MCF 10A (cell line): Measurements from ENCODE around the gene HPCAL4. TPM values are rescaled to one million over a fixed set of nuclear protein-coding genes. Genes with fewer than 3 reads are reported as not detected.

Experiments
- BruUV-seq: library from RNA; stranded (reverse); fragments of 400-500 nt; replicated peaks from 2 replicates; lab custom pipeline; 2021; lab: Mats Ljungman, UMichigan
- CTCF ChIA-PET: fragments of 300-600 bp; sonication (Branson Sonifier 250); formaldehyde crosslinking; extraction: SDS; loops from one replicate; lab custom pipeline; 2021; ENCODE audit warnings: antibody characterized with exemption, inconsistent platforms; lab: Yijun Ruan, JAX
- POLR2A ChIA-PET: fragments of 300-600, 350-650 bp; sonication (Branson Sonifier 250); formaldehyde crosslinking; extraction: SDS; loops from one replicate; lab custom pipeline; 2020; ENCODE audit warnings: antibody characterized with exemption, inconsistent platforms; lab: Yijun Ruan, JAX
- DNase-seq: peaks from one replicate; pipeline ENCODE4 v3.0.0-alpha.2; 2018; ENCODE audit not compliant: unreplicated experiment
- H3K27ac Mint-ChIP-seq: one replicate; pipeline ENCODE4 v1.8.0; 2022; ENCODE audit warnings: mild to moderate bottlenecking, low read depth, mixed read lengths; ENCODE audit not compliant: unreplicated experiment
- H3K27me3 Mint-ChIP-seq: one replicate; pipeline ENCODE4 v1.8.0; 2022; ENCODE audit warnings: mixed read lengths; ENCODE audit not compliant: insufficient read depth, unreplicated experiment
- H3K36me3 Mint-ChIP-seq: one replicate; pipeline ENCODE4 v1.8.0; 2022; ENCODE audit warnings: mild to moderate bottlenecking, moderate library complexity, mixed read lengths; ENCODE audit not compliant: insufficient read depth, unreplicated experiment
- H3K4me1 Mint-ChIP-seq: one replicate; pipeline ENCODE4 v1.8.0; 2022; ENCODE audit warnings: mixed read lengths; ENCODE audit not compliant: insufficient read depth, unreplicated experiment
- H3K4me3 Mint-ChIP-seq: one replicate; pipeline ENCODE4 v1.8.0; 2022; ENCODE audit warnings: mild to moderate bottlenecking, moderate library complexity, mixed read lengths; ENCODE audit not compliant: unreplicated experiment
- H3K9me3 Mint-ChIP-seq: one replicate; pipeline ENCODE4 v1.8.0; 2022; ENCODE audit warnings: mixed read lengths; ENCODE audit not compliant: unreplicated experiment
- intact Hi-C: fragments of 100-400 bp; cut with micrococcal nuclease; formaldehyde crosslinking; loops from 2 replicates; pipeline ENCODE4 v1.14.1; 2022
- total RNA-seq: library from RNA; stranded (reverse); gene quantifications from 2 replicates; pipeline ENCODE4 v1.2.3, GENCODE V29; 2022
- TF ChIP-seq, protein P1 (sequence below): fragments of 200-600 bp; IDR thresholded peaks from one replicate; pipeline ENCODE4 v1.8.0; 2022; ENCODE audit warnings: antibody characterized with exemption, mild to moderate bottlenecking; ENCODE audit not compliant: unreplicated experiment

The HPCAL4 gene
- total RNA-seq, 1 experiment from 2014 or later: not detected

DNA sequence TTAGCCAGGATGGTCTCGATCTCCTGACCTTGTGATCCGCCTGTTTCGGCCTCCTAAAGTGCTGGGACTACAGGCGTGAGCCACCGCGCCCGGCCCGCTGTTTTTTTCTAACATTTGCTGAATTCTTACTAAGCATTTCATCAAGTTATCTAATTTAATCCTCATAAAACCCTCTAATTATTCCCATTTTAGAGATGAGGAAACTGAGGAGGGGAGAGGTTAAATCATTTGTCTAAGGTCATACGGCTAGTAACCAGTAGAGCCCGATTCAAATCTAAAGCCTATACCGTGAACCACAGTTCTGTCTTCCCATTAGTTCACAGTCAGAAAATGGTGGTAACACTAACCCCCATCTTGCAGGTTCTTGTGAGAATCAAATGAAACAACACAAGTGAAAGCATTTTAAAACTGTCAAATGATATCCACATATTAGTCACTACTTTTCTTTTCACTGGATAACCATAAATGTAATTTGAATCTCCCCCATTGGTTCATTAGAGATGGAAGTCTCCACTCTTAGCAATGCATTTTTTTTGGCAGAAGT is 62.4 kb downstream of the HPCAL4 start:
- DNase-seq: no peak
- H3K9me3 Mint-ChIP-seq: no peaks in the 10 kb centered on the region
- intact Hi-C loops: no loop called here
- no peak overlapping the region for H3K4me3 Mint-ChIP-seq
- no TSS peak for BruUV-seq
- ChIA-PET CTCF (no interaction called here), POLR2A (interaction anchor here (0.5 kb wide), 1 partner anchor 951 kb away, joined by 3 read pairs; no protein-coding TSS in a partner anchor)
- TF ChIP-seq, protein P1, sequence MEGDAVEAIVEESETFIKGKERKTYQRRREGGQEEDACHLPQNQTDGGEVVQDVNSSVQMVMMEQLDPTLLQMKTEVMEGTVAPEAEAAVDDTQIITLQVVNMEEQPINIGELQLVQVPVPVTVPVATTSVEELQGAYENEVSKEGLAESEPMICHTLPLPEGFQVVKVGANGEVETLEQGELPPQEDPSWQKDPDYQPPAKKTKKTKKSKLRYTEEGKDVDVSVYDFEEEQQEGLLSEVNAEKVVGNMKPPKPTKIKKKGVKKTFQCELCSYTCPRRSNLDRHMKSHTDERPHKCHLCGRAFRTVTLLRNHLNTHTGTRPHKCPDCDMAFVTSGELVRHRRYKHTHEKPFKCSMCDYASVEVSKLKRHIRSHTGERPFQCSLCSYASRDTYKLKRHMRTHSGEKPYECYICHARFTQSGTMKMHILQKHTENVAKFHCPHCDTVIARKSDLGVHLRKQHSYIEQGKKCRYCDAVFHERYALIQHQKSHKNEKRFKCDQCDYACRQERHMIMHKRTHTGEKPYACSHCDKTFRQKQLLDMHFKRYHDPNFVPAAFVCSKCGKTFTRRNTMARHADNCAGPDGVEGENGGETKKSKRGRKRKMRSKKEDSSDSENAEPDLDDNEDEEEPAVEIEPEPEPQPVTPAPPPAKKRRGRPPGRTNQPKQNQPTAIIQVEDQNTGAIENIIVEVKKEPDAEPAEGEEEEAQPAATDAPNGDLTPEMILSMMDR: no peak
- H3K27me3 Mint-ChIP-seq: peaks cover 38% of the 10 kb centered on the region
- H3K36me3 Mint-ChIP-seq: peaks cover 6% of the 10 kb centered on the region
- no peaks in the 10 kb centered on the region for H3K4me1 Mint-ChIP-seq
- no peak overlapping the region for H3K27ac Mint-ChIP-seq

Other genes with a start within 250 kb of the HPCAL4 start
- not detected in 2 replicates for gene BMP8A, start 199.8 kb downstream of the HPCAL4 start, total RNA-seq
- gene PABPC4, start 114.6 kb downstream of the HPCAL4 start, total RNA-seq: 268 and 275 TPM in 2 replicates
- not detected in 2 replicates for gene HEYL, start 51.8 kb downstream of the HPCAL4 start, total RNA-seq
- not detected in 2 replicates for gene NT5C1A, start 19.3 kb downstream of the HPCAL4 start, total RNA-seq
- 44.8 and 45.8 TPM in 2 replicates for gene PPIE, start 47.4 kb upstream of the HPCAL4 start, total RNA-seq
- not detected in 2 replicates for gene OXCT2, start 79.9 kb upstream of the HPCAL4 start, total RNA-seq
- gene BMP8B, start 97.4 kb upstream of the HPCAL4 start, total RNA-seq: 0.21 and 0.52 TPM in 2 replicates
- gene TRIT1, start 192.1 kb upstream of the HPCAL4 start, total RNA-seq: 27.4 and 30.6 TPM in 2 replicates
- gene MYCL, start 210.5 kb upstream of the HPCAL4 start, total RNA-seq: 0.63 and 1.1 TPM in 2 replicates